NCI-H1092 treated with DMSO at 0.1 percent for 48 hours (cell line): Measurements from ENCODE around the gene NIF3L1.
"Not testable (repeated sequence)": the region's sequence is repeated elsewhere in the genome, so short reads cannot be mapped to it uniquely, and the experiment has no call there.

Source experiments
- DNase-seq: peaks from one replicate; lab custom pipeline; 2025; lab: John Stamatoyannopoulos, UW

The NIF3L1 gene

DNA sequence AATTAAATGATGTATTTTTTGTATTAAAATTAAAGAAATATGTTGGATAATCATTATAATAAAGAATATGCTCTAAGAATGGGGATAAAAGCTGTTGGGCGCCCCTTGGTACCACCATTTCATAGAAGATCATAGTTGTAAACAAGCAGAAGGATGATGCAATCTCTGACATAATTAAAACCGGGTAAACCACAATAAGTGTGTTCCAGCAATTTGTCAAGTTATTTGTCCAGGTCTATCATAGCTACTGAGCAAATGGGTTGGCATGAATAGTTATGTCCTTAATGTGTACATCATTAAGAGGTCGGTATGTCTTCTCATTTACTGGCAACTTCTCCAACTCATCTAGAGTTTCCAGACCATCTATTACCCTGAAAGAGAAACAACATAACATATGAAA, 18.0 kb upstream of the NIF3L1 start:
- DNase-seq = no peak

DNA sequence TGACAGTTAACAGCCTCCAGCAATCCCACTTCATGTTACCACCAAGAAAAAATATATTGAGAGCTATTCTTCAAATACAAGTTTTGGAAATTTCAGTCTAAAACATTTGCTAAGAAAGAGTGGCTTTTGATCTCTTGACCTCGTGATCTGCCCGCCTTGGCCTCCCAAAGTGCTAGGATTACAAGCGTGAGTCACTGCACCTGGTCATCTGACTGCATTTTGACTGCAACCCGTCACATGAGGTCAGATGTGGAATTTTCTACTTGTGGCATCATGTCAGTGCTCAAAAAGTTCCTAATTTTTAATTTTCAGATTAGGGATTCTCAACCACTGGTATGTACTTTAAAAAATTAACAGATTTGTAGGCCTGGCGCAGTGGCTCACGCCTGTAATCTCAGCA, 15.6 kb upstream of the NIF3L1 start:
- no peak for DNase-seq

DNA sequence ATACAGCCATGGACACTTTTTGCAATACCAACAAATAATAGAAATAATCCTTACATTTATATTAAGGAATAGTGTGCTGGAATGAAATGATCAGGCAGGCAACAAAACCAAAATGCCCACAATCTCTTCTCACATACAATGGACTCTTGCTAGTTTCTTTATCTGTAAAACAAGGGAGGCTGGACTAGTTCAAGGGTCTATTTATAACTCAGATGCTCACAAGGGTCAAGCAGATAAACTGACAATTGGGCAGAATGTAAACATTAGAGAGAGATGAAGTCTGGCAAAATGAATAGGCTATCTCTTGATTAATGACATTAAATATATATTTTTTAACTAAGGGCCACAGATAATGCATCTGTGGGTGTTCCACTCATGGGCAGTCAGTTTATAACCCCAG, 11.7 kb upstream of the NIF3L1 start:
- no peak for DNase-seq

DNA sequence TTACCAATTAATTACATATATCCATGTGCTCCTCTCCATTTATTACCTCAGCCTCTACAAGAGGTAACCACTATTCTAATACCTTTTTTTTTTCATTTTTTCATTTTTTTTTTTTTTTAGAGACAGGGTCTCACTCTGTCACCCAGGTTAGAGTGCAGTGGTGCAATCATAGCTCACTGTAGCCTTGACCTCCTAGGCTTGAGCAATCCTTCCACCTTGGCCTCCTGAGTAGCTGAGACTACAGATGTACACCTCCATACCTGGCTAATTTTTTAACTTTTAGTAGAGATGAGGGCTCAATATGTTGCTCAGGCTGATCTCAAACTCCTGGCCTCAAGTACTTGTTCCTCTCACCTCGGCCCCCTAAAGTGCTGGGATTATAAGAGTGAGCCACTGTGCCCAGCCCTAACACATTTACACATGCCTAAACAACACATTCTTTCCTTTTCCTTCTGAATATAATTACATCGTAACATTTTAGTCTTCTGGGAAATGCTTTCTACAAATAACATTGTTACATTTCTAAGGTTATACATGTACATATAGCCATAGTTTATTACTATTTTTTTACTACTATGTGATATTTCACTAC, 10.8 kb upstream of the NIF3L1 start:
- DNase-seq = no peak

DNA sequence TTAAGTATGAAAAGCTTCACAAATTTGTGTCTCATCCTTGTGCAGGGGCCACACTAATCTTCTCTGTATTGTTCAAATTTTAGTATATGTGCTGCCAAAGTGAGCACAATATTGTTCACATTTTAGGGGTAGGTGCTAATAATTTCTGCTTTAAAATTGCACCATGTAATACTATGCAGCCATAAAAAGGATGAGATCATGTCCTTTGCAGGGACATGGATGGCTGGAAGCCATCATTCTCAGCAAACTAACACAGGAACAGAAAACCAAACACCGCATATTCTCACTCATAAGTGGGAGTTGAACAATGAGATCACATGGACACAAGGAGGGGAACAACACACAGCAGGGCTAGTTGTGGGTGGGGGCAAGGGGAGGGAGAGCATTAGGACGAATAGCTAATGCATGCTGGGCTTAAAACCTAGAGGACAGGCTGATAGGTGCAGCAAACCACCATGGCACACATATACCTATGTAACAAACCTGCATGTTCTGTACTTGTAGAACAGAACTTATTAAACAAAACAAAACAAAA, 7.4 kb upstream of the NIF3L1 start:
- DNase-seq = not testable (repeated sequence)

DNA sequence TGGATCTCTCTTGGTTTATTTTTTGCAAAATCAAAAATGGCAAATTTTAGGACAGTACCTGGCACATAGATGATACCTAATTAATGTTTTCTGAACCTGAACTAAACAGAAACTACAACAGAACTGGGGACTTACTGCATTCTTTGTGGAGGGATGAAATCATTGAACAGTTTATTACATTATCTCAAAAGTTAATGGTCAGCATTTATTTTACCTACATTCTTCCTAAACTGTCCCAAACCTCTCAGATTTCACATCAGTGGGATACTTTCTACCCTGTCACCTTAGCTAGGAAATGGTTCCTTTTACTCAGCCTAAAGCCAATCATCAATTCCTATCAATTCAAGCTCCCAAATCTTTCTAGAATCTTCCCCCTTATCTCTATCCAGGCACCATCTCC, 10.3 kb downstream of the NIF3L1 start:
- DNase-seq = no peak

DNA sequence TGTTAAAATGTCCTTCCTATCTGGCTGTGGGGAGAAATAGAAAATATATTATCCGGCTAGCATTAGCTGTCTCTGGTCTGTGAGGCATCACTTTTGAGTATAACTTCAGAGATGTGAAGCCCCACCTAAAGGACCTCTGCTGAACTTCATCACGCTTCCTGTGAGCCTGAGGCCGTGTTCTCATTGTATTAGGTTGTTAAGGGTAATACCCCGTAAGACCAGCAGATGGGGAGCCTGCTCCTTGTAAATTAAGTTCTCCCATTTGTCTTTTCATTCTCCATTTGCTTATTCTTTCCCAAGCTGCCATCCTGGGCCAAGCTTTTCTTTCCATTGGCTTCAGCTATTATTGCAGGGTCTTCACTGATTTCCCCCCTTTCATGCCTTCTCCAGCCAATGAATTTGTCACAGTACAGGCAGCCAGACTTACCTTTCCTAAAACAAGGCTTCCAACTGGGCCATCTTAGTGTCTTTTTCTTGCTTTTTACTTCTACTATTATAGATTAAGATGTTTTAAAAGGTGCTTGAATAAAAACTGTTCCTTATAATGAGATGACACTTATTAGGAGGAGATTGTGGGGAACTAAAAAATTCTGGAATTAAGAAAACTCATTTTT, 12.4 kb downstream of the NIF3L1 start:
- DNase-seq = peak; percentile 58

DNA sequence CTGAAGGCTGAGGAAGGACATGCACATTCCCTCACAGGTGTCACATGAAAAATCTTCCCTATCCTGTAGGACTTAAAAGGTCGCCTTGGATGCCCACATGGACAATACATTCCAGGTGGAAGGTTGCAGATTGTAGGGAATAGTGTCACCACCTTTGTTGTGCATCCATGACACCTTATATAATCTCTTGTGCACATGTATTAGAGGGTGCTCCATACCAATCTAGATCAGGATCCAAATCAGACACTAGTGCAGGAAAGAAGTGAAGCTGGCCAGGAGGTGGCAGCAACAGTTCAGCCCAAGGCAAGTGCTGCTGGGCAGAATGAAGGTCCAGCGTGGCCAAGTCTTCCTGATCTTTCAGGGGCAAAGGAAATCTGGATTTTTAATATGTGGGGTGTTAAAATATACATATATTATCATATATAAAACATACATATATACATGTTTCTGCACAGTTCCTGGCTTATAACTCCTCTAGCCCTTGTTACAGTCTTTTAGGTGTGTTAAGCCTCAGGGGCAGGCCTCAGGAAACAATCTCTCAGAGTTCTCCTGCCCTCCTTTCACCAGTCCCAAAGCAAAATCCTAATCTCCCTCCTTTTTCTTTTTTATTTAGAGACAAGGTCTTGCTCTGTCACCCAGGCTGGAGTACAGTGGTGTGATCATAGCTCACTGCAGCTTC, 16.6 kb downstream of the NIF3L1 start:
- DNase-seq = peak; percentile 29

DNA sequence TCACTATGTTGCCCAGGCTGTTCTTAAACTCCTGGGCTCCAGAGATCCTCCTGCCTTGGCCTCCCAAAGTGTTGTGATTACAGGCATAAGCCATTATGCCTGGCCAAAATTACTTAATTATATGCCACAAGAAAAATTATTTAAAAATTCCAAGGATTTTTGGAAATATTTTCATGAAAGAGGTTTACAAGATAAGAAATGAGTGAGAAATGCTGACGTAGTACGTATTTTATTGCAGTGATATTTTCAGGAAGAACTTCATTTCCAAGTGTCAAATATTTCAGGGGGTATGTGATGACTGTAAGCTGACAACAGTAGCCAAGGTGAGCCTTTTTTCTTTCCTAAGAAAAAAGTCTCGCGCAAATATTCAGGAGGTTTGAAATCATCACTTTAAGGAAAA, 20.8 kb downstream of the NIF3L1 start:
- no peak for DNase-seq

DNA sequence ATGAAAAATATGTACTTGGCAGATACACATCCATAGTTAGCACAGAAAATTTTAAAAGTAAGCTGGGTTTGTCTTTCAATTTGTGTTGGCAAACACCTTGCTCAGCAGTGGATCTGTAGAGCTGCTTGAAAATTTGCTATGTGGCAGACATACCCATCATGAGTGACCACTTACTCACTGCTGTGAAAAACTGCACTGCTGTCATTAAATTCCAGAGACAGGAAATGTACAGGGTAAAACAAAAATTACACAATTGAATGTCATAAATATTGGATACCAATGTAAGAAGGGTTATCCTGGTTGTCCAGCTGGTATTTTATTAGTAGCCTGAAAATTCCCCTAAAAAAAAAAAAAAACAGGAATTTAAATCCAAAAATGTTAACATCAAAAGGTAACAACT, 24.5 kb downstream of the NIF3L1 start:
- no peak for DNase-seq

DNA sequence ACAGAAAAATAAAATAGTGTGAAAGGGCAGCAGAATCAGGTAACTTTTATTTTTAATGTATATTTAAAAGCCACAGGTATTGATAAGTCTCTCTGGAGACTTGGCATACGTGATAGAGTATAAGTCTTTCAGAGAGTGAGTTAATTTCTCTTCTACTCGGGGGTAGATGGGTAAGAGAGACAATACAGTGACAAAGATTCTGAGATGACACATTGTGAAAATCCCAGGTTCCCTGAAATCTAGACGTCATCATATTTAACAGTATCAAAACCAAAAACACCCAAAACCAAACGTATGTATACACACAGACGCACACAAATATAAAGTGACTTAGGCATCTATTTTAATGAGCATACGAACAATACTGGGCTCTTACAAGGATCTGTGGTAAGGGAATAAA, 33.3 kb downstream of the NIF3L1 start:
- no peak for DNase-seq

DNA sequence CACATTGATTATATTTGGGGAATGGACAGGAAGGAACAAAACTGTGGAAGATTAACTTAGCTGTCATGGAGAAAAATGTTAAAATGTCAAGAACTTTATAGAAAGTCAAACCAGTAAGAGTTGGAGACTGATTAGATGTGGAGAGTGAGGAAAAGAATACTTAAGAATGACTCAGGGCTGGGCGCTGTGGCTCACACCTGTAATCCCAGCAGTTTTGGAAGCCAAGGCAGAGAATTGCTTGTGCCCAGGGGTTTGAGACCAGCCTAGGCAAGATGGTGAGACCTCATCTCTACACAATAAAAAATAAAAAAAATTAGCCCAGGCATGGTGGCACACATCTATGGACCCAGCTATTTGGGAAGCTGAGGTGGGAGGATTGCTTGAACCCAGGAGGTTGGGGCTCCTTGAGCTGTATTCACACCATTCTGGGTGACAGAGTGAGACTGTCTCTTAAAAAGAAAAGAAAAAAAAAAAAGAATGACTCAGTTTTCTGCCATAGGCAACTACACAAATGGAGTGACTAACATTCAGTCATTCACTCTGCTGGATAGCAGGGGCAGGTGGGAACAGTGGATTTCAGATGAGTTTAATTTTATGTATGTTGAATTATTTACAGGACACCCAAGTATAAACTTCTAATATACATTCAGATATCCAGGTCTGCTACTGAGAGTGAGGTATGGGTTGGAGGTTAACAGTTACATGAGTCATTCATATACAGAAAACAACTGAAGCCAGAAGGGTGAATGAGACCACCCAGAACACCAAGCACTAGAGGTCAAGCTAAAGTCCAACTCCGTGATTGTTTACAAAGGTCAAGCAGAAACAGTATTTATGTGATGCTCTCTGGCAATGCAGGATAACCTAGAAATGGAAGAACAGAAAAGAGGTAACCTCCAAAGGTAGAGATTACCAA, 40.4 kb downstream of the NIF3L1 start:
- no peak for DNase-seq

DNA sequence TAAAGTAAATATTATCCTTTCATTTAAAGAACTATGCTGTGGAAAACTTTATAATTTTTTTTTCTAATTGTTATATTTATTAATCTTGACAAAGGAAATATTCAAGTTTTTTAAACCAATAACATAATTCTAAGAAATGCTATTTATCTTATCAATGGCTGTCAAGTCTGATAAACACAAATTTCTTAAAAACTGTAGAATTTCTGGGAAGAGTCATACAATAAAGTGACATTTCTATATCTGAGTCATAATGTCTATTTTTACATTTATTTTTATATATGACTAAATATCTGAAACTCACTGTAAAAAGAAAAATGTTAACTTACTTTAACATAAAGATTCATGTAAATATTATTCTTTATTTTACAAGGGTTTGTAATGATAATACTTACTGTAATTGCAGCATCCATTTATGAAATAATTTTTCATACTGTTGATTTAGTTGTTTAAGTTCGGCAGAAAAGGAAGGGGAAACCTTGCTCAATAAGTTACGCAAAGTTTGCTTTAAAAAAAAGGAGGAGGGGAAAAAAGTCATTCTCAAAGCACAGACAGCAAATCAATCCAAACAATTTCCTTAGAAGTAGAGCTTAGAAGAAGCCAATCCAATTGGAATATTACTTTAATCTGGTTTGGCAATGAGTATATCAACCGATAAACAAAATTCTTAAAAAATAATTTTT, 41.9 kb downstream of the NIF3L1 start:
- no peak for DNase-seq

DNA sequence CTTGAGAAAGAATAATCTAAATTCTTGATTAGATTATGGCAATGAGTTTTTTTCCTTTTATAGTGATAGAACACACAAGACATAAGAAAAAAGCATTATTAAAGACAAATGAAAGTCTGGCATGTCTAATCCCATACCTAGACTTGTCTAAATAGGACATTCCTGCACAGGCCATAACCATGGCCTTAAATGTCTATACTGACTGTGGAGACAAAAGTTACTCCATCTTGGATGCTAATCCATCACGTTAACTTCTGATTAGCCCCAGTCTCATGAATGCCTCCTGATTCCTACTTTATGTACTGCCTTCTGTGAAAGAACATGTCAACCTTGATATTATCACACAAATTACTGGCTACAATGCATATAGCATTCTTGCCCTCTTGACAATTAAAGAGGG, 50.7 kb downstream of the NIF3L1 start:
- no peak for DNase-seq

DNA sequence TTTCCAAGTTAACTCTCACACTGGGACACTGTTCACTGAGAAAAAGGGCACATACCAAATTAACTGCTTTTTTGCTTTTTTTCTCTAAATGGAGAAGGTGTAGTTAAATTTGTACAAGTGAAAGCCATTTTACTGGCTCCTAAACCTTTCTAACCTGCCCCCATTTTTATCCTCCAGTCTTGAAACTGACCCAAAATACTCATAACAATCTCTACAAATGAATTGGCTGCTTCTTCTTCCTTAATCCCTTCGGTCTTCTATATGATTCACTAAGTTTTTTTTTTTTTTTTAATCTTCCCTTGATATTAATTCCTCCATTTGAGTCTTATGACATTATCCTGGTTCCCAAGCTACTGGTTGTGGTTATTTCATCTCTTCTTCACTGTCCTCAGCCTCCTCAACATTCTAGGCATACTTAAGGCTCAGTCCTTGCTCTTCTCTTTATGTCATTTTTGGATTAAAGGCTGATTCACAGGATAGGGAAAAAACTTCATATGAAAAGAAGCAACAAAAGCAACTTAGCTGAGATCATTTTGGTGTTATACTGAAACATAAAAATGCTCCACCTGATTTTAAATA, 54.4 kb downstream of the NIF3L1 start:
- no peak for DNase-seq

DNA sequence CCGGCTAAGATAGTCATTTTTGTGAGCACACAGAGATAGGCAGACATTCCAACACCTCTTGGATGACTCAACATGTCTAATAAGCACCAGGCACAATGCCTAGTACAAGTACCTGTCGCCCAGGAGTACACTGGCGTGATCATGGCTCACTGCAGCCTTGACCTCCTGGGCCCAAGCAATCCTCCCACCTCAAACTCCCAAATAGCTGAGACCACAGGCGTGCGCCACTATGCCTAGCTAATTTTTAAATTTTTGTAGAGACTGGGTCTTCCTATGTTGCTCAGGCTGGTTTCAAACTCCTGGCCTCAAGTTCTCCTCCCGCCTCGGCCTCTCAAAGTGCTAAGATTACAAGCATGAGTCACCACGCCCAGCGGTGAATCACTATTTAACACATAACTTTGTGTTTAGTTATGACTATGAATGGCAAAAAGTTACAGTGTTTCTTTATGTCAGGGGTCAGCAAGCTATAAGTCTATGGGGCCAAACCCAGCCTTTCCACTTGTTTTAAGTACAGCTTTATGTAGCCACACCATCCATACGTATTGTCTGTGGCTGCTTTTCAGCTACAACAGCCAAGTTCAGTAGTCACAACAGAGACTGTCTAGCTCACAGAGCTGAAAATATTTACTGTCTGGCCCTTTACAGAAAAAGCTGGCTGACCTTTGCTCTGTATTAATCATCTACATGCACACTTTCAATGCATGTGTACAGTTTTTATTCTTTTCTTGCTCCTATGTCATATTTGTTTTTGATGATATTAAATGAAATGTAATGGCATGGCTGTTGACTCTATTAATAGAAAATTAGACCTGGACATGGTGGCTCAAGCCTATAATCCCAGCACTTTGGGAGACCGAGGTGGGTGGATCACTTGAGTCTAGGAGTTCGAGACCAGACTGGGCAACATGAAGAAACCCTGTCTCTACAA, 55.6 kb downstream of the NIF3L1 start:
- DNase-seq = no peak

DNA sequence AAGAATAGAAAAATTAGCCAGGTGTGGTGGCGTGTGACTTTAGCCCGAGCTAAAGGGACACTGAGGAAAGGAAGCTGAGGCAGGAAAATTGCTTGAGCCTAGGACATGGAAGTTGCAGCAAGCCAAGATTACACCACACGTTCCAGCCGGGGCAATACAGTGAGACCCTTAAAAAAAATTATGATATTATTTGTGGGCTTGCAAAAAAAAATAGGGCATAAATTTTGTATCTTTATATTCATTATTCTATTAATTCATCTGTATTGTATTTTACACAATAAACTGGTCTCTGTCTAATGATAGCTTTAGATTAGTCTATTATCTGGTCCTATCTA, 56.2 kb downstream of the NIF3L1 start:
- DNase-seq = no peak

DNA sequence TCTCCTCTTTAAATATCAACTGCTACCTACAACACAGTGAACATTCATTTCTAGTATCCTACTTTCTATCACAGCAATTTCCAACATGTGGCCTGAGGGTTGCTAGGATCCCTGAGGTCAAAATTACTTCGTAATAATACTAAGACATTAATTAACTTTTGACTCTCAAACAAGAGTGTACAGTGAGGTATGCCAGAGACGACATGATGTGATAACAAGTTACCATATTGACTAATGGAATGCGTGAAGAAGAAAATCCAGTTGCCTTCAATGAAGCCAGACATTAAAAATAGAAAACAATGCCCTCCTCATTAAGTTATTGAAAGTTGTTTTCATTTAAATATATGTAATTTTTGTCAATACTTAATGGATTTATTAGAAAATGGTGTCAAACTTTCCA, 61.2 kb downstream of the NIF3L1 start:
- DNase-seq = no peak
